GM12873 (cell line): ENCODE data around the gene HOXC10.

Experiments used
- TF ChIP-seq, protein P1 (sequence below): IDR thresholded peaks from 2 replicates; pipeline ENCODE4 v1.5.1; 2012; ENCODE audit warnings: low read depth, mild to moderate bottlenecking, moderate library complexity, low read length, control low read depth; ENCODE audit not compliant: insufficient read depth; ENCODE audit errors: missing control alignments

HOXC10 gene

DNA sequence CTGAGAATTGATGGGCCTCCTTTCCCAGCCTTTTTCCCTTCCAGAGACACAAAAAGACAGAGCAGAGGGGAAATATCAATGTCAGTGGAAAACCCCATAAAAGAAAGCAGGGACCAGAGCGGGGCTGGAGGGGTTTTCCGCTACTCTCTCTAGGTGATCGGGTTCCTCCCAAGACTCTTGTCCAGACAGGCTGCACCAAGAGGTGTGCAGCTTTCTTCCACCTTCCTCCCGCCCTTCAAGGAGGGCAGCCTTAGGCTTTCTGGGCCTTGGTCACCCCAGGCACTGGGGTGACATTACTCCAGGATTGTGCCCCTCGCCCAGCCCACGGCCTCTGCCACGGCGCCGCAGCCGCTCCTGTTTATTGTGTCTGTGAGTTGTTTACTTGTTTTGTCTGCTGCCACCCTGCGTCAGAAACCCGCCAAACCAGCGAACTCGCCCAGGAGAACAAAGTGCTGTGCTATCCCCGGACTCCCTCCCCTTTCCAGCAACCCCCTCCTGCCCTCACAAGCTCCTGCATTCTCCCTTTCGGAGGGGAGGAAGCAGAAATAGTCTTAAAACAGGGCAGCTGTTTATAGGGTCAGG lies 36.6 kb downstream of the HOXC10 start:
- TF ChIP-seq, protein P1, sequence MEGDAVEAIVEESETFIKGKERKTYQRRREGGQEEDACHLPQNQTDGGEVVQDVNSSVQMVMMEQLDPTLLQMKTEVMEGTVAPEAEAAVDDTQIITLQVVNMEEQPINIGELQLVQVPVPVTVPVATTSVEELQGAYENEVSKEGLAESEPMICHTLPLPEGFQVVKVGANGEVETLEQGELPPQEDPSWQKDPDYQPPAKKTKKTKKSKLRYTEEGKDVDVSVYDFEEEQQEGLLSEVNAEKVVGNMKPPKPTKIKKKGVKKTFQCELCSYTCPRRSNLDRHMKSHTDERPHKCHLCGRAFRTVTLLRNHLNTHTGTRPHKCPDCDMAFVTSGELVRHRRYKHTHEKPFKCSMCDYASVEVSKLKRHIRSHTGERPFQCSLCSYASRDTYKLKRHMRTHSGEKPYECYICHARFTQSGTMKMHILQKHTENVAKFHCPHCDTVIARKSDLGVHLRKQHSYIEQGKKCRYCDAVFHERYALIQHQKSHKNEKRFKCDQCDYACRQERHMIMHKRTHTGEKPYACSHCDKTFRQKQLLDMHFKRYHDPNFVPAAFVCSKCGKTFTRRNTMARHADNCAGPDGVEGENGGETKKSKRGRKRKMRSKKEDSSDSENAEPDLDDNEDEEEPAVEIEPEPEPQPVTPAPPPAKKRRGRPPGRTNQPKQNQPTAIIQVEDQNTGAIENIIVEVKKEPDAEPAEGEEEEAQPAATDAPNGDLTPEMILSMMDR = no peak

DNA sequence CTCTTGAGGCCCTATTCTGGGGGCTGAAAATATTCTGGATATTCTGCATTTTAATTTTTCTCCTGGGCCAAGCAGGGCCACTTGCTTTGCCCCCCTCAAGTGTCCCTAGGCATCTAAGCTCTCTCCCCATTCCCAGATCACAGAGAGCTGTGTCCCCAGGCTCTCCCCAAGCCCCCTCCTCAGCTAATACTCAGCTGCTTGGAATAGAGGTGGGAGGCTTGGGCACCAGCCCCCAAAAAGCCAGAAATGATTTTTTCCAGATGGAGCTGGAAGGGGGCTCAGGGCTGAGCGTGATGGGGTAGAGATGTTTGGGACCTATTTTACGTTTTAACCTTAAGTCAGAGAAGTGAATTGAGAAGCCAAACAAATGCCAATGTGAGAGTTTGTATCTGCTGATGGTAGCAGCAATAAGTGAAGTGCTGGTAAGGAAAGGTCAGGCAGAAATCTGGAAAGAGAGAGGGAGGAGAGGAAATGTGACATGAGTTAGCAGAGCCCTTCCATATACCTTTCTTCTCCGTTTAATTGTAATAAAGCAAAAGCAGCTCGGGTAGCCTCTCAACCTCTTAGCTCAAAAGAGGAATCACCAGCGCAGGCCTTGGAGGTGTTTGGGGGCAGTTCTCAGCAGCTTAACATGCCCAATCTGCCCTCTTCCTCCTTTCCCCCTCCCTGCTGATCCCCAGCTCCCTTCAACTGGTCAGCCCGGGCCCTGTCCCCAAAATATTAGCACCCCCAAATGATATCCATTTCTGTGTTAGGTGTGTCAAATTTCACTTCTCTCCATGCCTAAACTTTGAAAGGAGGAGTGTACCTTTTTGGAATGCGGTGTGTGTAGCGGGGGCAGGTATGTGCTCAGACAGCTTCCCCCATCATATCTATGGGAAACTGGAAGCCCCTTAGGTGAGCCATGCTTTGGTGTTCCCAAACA lies 38.3 kb downstream of the HOXC10 start:
- TF ChIP-seq, protein P1 = no peak

DNA sequence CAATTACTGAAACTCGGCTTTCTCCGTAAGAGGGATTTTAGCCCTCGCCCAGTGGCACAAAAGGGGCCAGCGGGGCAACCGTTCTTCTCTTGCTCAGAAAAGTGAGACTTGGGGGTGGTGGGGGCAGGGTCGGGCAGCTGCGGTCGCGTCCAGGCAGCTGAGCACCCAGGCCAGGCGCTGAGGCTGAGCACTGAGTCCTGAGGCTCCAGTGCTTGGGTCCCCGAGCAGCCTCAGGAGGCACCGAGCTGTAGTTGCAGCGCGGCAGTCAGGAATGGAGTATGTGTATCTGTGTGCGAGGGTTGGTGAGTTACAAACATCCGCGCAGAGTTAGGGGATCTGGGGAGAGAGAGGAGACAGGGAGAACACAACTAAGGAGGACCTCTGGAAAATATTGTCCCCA lies 39.2 kb downstream of the HOXC10 start:
- TF ChIP-seq, protein P1 = no peak

DNA sequence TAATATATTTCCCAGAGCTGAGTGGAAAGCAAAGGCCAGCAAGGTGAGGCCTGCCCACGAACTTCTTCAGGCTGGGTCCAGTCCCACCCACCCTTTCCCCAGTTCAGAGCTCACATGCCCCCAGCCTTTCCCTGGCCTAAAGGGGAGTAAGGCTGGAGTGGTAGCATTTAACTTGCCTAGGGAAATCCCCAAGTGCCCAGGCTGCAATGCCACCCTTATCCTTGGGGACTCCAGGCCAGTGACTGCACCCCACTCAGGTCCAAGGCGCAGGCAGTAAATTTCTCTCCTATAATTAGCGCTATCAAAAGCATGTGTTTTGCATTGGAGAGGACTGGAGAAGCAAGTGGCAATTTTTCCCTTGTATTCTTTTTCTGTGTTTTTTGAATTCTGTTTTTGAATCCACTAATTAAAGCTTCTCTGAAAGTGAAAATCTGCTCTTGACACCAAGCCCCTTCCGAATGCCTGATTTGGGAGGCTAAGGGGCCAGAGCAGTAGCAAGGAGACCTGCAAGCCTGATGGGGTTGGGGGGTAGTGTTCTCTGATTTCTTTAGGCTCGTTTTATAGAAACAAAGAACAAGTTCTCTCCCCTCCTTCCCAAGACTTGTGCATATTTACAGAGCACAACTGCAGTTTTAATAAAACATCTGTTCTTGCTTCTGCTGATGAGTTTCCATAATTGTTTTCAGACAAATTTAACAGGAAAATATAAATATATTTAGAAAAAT lies 39.8 kb downstream of the HOXC10 start:
- TF ChIP-seq, protein P1 = no peak

DNA sequence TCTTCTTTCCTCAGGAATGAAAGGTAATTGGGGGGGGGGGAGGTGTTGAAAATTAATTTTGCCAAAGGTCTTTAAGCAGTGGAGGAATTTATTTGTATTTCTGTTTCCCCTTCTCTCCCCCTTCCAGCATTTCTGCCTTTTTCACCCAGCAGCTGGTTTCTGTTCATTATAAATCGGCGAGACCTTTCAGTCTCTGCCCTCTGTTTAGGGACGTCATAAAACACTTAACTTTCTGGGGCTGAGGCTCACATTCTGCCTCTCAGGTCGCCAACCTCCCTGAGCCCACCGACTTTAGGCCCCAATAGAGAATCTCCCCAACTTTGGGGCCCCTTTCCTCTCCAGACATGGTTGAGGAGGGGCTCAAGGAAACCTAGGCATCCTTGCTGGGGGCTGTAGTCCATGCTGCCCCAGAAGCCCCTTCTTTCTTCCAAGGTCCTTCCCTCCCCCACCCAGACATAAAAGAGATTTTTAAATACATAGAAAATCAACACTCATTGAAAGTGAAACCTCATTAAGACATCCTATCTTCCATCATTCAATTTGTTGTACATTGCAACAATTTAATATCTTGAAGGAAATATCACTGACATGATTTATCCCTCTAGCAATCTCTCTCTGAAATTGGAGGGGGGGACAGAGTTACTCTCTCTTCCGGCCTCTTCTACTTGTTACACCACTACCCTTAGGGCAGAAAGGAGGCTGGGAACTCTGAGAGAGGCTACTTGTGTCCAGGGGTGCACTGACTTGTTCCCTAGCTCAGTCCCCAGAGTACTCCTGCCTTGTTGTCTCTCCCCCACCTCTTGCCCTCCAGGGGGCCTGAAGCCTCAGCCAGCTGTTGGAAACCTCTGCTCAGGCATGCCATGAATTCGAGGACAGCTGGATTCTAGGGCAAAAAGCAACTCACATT lies 40.8 kb downstream of the HOXC10 start:
- TF ChIP-seq, protein P1 = no peak

DNA sequence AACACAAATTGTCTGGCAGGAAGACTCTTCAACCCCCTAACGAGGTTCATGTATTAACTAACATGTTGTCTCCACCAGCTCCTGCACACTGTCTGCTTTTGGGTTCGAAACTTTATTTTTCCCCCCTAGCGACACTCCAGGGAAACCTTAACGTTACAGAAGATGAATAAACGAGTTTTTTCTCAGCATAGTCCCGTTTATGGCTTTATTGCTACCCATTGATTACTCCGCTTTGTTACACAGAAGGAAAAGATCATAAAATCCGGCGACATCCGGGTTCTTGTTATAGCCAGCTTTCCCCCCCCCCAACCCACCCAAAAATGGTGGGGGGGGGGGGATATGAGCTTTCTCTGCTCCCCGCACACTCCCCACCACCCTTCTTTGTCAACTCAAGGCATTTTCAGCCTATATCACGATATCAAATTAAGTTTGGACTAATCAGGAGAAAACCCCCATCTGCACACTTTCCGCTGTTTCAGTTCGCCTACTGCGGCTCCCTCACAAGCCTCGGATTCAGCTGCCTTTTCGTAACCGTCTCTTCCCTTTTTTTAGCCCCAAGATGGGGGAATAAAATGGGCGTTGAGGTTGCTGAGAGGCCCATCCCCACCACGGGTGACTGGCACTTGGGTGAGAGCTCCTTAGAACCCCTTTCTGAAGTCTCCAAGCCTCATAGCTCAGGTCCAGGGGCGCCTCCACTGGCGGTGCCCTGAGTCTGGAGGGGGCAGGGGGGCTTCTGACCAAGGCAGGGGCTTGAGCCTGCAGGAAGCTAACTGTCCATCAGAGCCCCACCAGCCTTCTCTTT lies 41.9 kb downstream of the HOXC10 start:
- TF ChIP-seq, protein P1 = no peak
